ENCODE results near the gene PRELID2.

PRELID2 gene

GRCh38 chr5:145787996-145788395, 47.1 kb downstream of the PRELID2 start:
- TF ChIP-seq CTCF (IDR thresholded peaks at IDR 0.05; ENCODE audit: insufficient read depth, low read depth, low read length, missing control alignments): no peak
- no peak overlapping the region for H3K4me3 ChIP-seq (ENCODE audit: low read depth, low read length)
- no peak for DNase-seq (ENCODE audit: low read depth)

- no peak for DNase-seq (ENCODE audit: low read depth)
- TF ChIP-seq CTCF (IDR thresholded peaks at IDR 0.05; ENCODE audit: insufficient read depth, low read depth, low read length, missing control alignments): no peak
Measured at GRCh38 chr5:145787507-145787906, 47.6 kb downstream of the PRELID2 start.

GRCh38 chr5:145787001-145787400, 48.1 kb downstream of the PRELID2 start:
- no peak for TF ChIP-seq CTCF (IDR thresholded peaks at IDR 0.05; ENCODE audit: insufficient read depth, low read depth, low read length, missing control alignments)
- no peak for DNase-seq (ENCODE audit: low read depth)
- no peak overlapping the region for H3K4me3 ChIP-seq (ENCODE audit: low read depth, low read length)

More at GRCh38 chr5:145787507-145787906, 47.6 kb downstream of the PRELID2 start:
- no peak overlapping the region for H3K4me3 ChIP-seq (ENCODE audit: low read depth, low read length)

- no peak for DNase-seq (ENCODE audit: low read depth)
- no peak overlapping the region for H3K4me3 ChIP-seq (ENCODE audit: low read depth, low read length)
- no peak for TF ChIP-seq CTCF (IDR thresholded peaks at IDR 0.05; ENCODE audit: insufficient read depth, low read depth, low read length, missing control alignments)
Measured at GRCh38 chr5:145780982-145781381, 54.2 kb downstream of the PRELID2 start.

GRCh38 chr5:145778144-145778900, 56.8 kb downstream of the PRELID2 start:
- H3K4me3 ChIP-seq (ENCODE audit: low read depth, low read length): no peak overlapping the region
- no peak for TF ChIP-seq CTCF (IDR thresholded peaks at IDR 0.05; ENCODE audit: insufficient read depth, low read depth, low read length, missing control alignments)
- DNase-seq (ENCODE audit: low read depth): no peak

- H3K4me3 ChIP-seq (ENCODE audit: low read depth, low read length): no peak overlapping the region
- DNase-seq (ENCODE audit: low read depth): no peak
- TF ChIP-seq CTCF (IDR thresholded peaks at IDR 0.05; ENCODE audit: insufficient read depth, low read depth, low read length, missing control alignments): no peak
Measured at GRCh38 chr5:145777445-145778063, 57.6 kb downstream of the PRELID2 start.

All from GM12865 (cell line).